GM10847 (cell line): ENCODE data around the gene ANTKMT.

ENCODE experiments used
- POLR2A ChIP-seq: IDR thresholded peaks from 2 replicates; pipeline ENCODE4 v1.6.1; 2011; ENCODE audit not compliant: insufficient read length; ENCODE audit errors: extremely low read depth

ANTKMT gene

GRCh38 chr16:734208-734980 is 13.4 kb downstream of the ANTKMT start:
- TF ChIP-seq POLR2A: no peak

- no peak for TF ChIP-seq POLR2A
Observed at GRCh38 chr16:734981-735881, 14.3 kb downstream of the ANTKMT start.

GRCh38 chr16:735982-736453 is 15.1 kb downstream of the ANTKMT start:
- no peak for TF ChIP-seq POLR2A

DNA sequence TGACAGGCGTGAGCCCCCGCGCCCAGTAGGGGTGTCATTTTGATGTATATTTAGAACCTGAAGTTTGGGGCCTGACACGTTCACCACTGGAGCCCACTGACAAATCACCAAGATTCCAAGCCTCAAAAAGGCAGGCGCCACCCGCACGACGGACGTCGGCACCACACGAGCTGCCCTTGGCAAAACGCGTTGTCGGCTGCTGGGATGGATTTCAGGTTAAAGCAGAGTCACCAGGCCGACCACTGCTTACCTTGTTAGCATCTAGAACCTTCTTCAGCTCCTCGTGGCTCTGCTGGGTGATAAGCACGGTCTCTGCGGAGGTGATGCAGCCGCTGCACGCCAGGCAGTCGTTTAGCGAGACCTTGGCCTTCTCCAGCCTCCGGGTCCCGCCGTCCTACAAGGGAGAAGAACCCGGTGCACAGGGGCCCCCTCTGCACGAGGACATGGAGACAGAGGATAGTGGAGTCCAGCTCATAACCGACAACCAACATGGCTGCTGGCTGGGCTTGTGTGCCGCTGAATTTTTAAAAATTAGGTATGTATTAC is 16.1 kb downstream of the ANTKMT start:
- no peak for TF ChIP-seq POLR2A

DNA sequence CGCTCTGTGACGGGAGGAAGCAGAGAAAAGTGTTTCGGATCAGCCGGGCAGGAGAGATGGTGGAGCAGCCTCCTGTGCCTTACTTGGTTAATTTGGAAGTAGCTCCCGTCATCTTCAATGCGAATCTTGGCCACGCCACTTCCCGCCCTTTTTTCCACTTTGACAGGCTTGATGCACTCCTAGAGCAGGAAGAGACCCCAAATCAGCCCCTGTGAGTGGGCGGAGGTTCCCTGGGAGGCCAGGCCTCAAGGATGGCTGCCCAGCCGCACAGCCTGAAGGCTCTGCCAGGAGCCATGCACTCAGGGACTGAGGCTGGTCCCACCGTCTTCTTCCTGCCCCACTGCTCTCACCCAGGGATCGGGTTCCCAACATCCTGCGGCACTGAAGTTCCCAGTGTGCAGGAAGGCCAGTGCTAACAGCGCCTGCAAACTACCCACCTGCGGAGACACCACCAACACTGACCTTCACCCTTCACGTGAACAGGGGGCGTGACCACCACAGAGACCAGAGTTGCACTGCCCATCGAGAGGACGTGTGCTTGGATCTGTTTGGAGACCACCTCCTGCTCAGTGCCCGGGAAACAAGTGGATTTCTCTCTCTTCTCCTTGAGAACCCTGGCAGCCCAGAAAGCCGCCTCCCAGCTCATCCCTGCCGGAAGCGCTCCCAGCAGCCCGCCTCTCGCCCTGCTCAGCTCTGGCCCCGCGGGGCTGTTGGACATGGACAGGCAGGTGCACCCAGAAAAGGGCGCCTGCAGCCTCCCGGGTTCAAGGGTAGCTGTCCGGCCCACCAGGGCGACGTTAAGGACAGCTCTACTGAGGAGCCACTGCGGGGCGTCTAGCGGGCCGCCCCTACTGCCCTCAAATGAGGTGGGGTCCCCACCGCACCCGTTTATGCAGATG is 18.9 kb downstream of the ANTKMT start:
- TF ChIP-seq POLR2A: no peak

GRCh38 chr16:740459-740763 is 19.5 kb downstream of the ANTKMT start:
- no peak for TF ChIP-seq POLR2A

- TF ChIP-seq POLR2A: no peak
Observed at GRCh38 chr16:740764-741505, 20.0 kb downstream of the ANTKMT start, which contains the start of gene CIAO3. Gene CIAO3, minus strand, starts transcription at chr16:740997. Its CDS starts 12 bp downstream, at chr16:740985.

DNA sequence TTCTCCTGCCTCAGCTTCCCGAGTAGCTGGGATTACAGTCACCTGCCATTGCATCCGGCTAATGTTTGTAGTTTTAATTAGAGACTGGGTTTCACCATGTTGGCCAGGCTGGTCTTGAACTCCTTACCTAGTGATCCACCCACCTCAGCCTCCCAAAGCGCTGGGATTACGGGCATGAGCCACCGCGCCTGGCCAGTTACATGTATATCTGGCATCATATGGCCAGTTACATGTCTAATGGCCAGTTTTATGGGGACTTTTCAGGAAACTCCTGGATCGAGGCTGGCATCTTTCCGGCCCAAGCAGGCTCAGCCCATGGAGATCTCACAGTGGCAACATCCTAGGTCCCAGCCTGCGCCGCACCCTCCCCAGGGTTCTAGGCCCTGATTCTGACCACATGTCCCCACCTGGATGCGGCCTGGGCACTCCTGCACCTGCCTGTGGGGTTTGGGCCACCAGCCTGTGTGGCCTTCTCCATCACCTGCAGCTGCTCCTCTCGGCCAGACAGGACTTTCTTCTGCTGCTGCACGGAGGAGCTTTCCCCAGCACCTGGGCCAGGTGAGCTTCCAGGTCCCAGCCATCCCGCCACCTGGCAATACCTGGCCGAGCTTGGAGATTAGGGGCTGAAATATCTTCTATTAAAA is 21.2 kb downstream of the ANTKMT start:
- TF ChIP-seq POLR2A: no peak

DNA sequence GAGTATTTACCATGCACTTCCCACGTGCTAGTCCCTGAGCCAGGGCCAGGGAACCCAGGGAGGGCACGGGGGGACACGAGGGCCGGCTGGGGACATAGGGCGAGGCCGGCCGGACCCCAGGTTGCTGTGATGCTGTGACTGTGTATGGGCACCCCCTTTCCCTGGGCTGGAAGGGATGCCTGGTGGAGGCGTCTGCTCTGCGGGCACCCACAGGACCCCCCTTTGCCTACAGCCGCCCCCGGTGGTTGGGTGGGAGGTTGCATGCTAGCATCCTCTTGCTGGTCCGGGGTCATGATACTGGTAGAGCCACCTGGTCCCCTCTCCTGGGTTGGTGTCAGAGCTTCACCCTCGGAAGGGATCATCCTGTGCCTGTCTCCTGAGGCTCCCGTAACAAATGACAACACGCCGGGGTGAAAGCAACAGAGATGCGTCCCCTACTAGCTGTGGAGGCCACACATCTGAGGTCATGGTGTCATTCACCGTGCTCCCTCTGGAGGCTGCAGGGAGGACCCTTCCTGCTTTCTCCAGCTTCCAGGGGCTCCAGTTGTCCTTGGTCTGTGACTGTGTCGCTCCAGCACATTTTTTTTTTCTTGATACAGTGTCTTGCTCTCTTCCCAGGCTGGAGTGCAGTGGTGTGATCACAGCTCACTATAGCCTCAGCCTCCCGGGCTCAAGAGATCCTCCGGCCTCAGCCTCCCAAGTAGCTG is 23.0 kb downstream of the ANTKMT start:
- no peak for TF ChIP-seq POLR2A

GRCh38 chr16:745739-746138 is 24.8 kb downstream of the ANTKMT start:
- no peak for TF ChIP-seq POLR2A

- TF ChIP-seq POLR2A: no peak
Observed at GRCh38 chr16:746637-747036, 25.7 kb downstream of the ANTKMT start.

DNA sequence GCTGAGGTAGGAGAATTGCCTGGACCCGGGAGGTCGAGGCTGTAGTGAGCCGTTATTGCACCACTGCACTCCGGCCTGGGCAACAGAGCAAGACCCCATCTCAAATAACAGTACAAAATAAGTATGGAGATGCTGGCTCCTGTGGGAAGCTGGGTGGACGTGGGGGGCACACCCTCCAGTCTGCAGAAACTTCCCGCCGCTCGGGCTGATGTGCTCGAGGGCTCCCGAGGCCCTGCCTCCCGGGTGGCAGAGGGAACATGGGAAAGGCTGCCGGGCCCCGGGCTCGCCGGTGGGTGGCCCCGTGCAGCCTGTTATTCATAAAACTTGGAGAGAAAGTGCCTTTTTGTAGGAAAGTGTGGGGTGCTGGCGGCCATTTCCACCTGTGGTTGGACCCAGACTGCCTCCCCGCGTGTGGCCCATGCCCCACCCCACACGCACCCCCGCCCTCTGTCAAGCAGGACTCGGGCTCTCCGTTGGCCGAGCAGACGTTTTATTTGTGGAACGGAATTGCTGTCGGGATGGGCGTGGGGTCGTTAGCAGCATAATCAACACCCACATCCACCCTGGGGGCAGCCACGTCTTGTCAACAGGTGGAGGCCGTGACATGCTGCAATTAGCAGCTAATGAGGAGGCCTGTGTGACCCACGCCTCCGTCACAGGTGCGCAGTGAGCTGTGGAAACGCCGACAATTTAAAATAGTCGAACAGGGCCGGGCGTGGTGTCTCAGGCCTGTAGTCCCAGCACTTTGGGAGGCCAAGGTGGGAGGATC is 27.2 kb downstream of the ANTKMT start:
- no peak for TF ChIP-seq POLR2A
